Right kidney (tissue), 1 donor: Measurements from ENCODE around the gene DCAKD.

Experiments
- DNase-seq: peaks from one replicate; pipeline ENCODE4 v3.0.0-alpha.2; 2016

Gene DCAKD

DNA sequence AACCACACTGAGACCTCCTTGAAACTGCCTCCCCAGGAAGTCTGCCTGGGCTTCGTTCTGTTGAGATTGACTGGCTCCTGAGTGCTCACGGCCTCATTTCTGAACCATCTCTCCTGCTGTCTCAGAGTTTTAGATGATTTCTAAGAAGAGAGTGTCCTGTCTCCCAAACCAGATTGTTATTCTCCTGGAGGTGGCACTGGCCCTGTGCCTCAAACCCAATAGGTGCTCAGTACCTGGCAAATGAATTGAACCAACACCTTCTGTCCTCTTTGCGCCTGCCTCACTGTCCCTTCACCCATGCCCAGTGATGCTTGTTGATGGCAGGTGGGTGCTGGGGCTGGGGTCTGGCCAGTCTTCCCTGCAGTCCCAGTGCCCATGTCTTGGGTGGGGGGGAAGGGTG, 47.0 kb downstream of the DCAKD start:
- DNase-seq = no peak

DNA sequence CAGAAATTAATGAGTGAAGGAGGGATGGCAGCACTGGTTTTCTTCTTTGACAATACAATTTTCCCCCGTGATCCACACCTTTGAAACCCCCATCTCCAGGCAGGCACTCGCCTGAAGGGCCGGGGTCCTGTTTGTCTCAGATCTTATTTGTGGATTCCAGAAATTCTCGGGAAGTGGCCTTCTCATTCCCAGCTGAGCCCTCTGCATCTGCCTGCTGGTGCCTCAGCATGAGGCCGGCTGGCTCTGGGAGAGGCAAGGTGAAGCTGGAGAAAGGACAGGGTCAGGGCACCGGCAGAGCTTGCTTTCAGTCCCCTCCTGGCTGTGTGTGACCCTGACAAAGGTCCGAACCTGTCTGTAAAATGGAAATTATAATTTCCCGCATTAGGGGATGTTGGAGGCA, 47.6 kb downstream of the DCAKD start:
- DNase-seq = no peak

GRCh38 chr17:45001310-45001709, 50.1 kb downstream of the DCAKD start:
- no peak for DNase-seq

- no peak for DNase-seq
Measured at GRCh38 chr17:44999433-44999832, 52.0 kb downstream of the DCAKD start.

- DNase-seq = no peak
Measured at GRCh38 chr17:44998646-44999045, 52.8 kb downstream of the DCAKD start.

DNA sequence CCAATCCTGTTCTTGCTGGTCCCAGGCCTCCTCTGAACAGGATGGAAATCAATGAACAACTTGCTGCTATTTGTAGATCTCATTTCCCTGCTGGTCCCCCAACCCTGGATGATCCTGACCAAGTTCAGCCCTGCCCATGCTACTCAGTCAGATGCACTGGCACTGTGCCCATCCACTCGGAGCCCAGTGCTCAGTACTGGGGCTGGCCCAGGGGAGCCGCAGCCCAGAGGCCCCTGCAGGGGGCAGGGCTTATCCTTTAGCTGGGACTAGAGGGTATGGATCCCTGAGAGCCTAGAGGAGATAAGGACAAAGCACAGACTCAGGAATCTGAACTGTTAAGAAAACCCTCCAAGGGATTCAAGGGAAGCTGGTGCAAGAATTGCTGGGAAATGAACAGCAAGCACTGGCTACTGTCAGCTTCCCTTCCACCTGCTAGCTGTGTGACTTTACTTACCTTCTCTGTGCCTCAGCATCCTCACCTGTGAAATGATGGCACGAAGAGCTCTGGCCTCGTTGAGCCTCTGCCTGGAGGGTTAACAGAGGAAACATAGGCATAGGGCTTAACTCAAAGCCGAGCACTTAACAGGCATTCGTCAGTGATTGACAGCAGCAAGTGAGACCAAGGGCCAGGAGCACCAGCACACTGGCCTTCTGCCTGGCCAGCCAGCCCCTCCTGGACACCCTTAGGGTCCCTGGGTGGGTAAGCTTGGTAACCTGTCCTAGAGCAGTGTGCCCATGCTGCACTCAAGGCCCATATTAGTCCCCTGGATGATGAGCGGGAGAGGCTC, 53.5 kb downstream of the DCAKD start:
- no peak for DNase-seq

DNA sequence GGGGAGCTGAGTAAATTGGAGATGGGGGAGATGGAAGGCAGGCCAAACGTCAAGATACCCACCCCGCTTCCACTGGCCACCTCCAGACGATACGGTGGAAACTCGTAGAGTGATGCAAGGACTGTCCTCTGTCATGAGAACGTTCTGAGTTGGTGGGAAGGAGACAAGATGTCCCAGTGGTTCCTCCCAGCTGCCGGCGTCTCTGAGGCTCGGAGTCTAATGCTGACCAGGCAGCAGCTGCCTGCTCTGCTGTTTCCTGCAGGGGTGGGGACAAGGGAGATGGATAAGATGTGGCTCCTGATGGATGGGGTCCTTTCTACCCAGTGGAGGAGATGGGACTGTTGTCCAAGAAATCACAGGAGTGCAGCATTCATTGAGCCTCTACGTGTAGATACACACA, 55.1 kb downstream of the DCAKD start:
- no peak for DNase-seq

DNA sequence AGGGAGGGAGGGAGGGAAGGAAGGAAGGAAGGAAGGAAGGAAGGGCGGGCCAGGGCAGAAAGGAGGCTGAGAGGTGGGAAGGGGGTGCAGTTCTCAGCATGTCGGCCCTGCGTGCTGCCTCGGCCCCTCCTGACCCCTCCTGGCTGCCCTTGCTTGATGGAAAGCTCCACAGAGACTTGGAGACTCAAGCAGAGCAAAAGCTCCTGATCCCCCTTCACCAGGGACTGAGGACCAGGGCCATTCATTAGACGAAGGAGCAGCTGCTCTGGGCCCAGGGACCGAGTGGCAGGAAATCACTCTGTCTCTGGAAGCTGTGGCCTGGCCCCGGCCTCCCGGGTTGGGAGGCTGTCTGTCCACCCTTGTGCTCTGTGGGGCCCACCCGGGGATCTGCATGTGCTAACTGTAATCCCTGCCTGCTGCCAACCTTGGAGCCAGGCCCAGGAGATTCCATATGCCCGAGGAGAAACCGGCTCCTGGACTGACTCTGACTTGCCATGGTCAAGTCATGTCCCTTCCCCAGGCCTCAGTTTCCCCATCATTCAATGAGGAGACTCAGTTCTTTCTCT, 55.9 kb downstream of the DCAKD start:
- no peak for DNase-seq

DNA sequence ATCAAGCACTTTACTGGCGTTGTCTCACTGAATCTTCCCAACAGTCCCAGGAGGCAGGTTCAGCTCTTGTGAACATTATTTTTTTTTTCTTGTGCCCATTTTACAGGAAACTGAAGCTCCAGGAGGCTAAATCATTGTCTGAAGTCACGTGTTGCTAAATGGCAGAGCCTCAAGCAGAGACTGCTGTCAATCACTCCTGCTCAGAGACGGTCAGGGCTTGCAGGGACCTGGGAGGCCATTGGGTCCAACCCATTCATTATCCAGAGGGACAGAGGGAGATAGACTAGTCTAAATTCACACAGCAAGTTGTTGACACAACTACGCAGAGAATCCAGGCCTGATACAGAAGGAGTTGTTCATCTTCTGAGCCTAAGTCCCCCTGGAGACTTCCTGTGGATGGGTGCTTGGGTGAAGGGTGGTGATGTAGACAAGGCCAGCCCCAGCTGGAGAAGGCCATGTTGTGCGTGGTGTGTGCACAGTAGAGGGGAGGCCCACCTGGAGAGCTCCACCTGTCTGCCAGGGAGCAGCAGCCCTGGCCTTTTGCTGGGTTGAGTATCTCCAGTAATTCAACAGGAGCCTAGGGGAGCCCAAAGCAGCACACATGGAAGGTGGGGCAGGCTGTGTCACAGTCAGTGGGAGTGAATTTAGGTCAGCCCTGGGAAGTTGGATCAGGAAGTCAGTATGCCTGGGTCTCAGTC, 59.0 kb downstream of the DCAKD start:
- no peak for DNase-seq

GRCh38 chr17:44990994-44991393, 60.4 kb downstream of the DCAKD start:
- no peak for DNase-seq

DNA sequence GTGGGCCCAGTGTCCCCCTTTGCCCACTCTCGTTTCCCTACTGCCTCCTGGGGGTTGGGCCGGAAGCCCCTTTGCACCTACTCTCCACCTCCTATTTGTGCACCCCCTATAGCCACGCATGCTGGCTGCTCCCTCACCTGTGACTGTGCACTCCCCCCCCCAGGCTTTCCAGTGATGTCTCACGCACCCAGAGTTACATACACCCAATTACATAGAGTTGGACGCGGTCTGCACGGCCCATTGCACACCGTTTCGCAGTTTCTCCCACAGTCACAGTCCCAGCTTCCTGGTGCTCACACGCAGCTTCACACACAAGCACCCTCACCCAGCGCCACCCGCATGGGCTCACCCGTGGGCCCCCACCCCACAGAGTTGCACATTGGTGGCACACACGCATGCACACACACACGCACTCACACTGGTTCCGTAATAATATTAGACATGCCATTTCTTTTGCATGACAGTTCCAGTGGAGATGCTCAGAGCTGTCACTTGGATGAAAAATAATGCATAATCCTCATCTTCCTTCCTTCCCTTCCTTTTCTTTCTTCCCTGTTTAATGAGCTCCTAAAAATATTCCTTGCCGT, 61.8 kb downstream of the DCAKD start:
- DNase-seq = no peak

GRCh38 chr17:44988044-44988942, 63.1 kb downstream of the DCAKD start:
- no peak for DNase-seq

DNA sequence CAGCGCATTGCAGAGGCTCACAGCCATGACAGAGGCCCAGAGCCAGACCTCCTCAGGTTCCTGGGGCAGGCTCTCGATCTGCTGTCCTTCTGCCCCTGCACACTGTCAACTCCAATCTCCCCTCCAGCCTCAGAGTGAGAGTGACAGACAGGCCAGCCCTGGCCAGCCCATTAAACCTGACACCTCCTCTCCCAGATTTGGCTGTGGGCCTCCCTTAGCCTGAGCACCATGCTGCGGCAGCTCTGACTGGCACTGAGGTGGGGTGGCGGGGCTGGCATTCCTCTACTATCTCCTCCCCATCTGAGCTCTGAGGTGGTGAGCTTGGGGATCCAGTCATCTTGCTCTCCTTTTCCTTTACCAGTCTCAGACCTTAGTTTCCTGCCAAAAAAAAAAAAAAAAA, 67.9 kb downstream of the DCAKD start:
- DNase-seq = no peak

GRCh38 chr17:44982113-44982702, 69.2 kb downstream of the DCAKD start:
- DNase-seq = no peak

DNA sequence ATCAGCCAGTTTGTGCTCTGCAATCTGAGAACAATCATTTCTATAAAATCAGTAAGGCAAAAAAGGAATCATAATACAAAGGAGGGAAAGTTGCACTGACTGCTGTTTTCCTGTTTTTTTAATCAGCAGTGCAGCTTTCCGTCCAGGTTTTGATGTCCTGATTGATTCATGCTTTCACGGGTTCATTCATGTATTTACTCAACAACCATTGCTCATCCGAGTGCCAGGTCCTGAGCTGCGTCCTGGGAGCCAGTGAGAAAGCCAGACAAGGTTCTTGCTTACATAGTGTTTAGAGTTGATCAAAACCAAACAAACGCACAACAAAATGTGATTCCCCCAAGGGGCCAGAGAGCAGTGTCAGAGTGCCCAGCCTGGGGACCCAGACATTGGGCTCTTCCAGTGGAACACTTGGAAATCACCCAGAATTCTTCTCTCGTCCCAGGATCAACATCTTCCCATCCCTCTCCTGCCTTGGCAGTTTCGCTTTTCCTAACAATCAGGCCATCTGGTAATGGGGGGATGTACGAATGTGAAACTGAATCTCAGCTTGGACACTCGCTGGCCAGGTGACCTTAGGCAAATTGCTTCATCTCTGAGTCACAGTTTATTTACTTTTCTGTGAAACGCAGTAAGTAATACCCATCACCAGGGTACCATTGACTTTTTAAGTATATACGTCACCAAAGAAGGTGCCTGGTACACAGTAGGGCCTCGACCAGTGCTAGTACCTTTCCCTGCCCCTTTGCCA, 70.0 kb downstream of the DCAKD start:
- no peak for DNase-seq

DNA sequence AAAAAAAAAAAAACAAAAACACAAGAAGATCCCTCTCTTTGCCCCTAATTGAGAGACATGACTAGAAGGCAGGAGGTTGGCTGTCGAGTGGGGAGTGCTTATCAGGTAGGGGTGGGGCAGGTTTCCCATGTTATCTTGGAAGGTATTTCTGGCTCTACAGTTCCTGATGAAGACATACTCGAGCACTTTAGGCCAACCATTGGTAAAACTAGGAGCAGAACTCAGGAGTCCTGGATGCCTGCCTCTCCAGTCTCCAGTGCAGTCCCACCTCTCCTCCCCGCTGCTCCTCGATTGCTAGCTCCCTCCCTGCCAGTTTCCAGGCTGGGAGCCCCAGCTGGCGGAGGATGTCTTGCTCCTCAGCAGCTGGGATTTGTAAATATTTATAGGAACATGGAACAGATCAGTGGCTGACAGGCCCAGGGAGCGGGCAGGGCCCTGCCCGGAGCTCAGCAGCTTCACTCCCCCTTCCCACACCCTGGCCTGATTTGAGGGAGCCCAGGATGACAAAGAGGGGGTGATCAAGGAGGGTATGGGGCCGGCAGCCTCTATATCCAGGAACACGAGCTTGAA, 71.9 kb downstream of the DCAKD start:
- no peak for DNase-seq

- DNase-seq = no peak
Measured at GRCh38 chr17:44978807-44979206, 72.6 kb downstream of the DCAKD start.

DNA sequence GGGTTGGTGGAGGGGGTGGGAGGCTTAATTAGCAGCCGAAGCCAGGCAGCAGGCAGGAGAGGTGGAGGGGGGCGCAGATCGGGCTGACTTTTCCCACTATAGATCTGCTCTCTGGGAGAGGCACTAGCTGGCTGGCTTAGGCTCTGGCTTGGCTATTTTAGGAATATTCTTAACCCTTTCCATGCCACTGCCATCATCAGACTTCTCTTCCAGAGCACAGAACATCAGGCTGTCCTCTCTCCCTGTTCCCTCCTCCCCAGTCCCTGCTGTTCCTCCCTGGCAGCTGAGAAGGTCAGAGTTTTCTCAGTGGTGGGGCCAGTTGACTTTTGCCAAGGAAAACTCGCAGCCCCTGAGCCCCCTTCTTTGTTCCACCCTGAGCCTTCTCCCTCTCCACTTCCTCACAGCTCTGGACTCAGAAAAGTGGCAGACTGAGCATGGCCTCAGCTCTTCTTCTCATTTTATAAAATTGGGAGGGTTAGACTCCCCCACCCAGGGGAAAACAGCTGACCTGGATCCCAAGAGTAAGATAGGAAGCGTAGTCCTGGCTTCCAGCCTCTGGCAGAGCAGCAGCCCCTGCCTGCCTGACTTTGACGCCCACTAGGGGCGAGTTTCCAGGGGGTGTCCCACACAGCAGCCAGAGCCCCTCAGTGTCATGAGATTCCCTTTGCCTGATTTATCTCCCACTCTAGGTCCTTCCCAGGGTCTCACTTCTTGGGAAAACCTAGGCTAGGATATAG, 73.5 kb downstream of the DCAKD start:
- no peak for DNase-seq

DNA sequence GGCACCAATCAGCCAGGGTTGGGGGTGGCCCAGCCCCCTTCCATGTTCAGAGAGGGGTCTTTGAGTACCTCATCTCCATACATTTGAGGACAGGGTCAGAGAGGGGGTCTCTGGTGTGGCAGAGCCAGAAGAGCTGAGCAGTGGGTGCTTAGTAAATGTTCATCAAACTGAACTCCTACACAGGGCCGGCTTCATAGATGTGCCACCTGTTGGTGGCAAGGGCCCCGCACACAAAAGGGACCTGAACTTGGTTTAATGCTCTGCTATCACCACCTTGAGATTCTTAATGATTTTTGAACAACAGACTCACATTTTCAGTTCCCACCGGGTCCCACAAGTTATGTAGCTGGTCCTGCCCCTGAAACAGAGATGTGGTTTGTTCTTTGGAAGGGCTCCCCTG, 74.4 kb downstream of the DCAKD start:
- no peak for DNase-seq

GRCh38 chr17:44976206-44976605, 75.2 kb downstream of the DCAKD start:
- DNase-seq = no peak
